ENCODE data around the gene KLHL4. TPM values are rescaled to one million over a fixed set of nuclear protein-coding genes. Genes with fewer than 3 reads are reported as not detected.
"Not testable (repeated sequence)": the region's sequence is repeated elsewhere in the genome, so short reads cannot be mapped to it uniquely, and the experiment has no call there.

KLHL4 gene
- total RNA-seq, 1 donor from 2014 or later = 4.9 TPM

DNA sequence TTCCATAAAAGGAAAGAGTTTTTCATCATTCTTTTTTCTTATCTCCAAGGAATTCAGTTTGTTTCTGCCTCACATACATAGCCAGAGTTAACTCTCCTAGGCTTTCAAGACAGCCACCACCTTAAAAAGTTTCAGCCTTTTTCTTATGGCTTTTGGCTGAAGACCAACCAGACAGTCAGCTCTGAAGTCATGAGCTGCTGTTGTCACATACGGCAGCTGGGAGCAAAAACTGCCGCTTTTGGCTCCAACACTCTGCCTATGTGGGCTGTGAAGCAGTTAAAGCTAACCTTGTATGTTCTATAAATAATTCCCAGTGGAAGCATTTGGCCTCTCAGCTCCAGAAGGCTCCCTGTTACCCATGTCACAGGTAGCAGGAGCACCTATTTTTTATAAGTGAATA is 104.1 kb downstream of the KLHL4 start:
- Mint-ChIP-seq H3K27me3 (ENCODE audit: low read depth) (no peaks in the 10 kb centered on the region), H3K9me3 (no peaks in the 10 kb centered on the region), H3K27ac (peak overlapping the region; percentile 71), H3K4me3 (no peak overlapping the region), H3K4me1 (peaks cover 23% of the 10 kb centered on the region), H3K36me3 (no peaks in the 10 kb centered on the region)
- TF ChIP-seq CTCF (IDR thresholded peaks at IDR 0.05; ENCODE audit: unreplicated experiment) = no peak
- no peak for DNase-seq (ENCODE audit: low spot score in 2 of 2, unreplicated experiment in 2 of 2)

- no peak for DNase-seq (ENCODE audit: low spot score in 2 of 2, unreplicated experiment in 2 of 2)
- TF ChIP-seq CTCF (IDR thresholded peaks at IDR 0.05; ENCODE audit: unreplicated experiment) = no peak
- H3K27ac Mint-ChIP-seq = peak overlapping the region; percentile 64
- H3K27me3 Mint-ChIP-seq (ENCODE audit: low read depth) = no peaks in the 10 kb centered on the region
- H3K9me3 Mint-ChIP-seq = no peaks in the 10 kb centered on the region
- H3K36me3 Mint-ChIP-seq = no peaks in the 10 kb centered on the region
- no peak overlapping the region for H3K4me3 Mint-ChIP-seq
- peaks cover 37% of the 10 kb centered on the region for H3K4me1 Mint-ChIP-seq
Observed at GRCh38 chrX:87626996-87627395, 109.4 kb downstream of the KLHL4 start.

DNA sequence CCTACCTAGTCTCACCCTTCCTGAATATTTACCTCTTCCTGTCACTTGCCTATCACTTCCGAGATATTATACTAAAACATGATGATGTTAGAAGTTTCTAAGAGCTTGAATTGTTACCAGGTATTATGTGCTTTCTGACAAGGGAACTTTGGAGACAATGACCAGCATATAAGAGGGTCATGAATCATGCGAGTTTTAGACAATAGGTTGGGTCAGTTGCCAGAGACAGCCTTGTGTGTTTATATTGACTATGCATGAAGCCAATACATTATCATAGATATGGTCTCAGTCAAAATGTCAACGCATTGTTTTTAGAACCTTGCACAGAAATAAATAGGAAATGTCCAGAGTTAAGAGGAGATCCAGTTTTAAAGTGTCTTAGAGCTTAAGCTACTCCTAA is 116.8 kb downstream of the KLHL4 start:
- H3K27me3 Mint-ChIP-seq (ENCODE audit: low read depth) = no peaks in the 10 kb centered on the region
- H3K9me3 Mint-ChIP-seq = peaks cover 17% of the 10 kb centered on the region
- H3K4me1 Mint-ChIP-seq = peaks cover 5% of the 10 kb centered on the region

GRCh38 chrX:87636533-87636932 is 118.9 kb downstream of the KLHL4 start:
- H3K36me3 Mint-ChIP-seq = peaks cover 2% of the 10 kb centered on the region
- H3K4me3 Mint-ChIP-seq = no peak overlapping the region
- no peaks in the 10 kb centered on the region for H3K4me1 Mint-ChIP-seq
- no peaks in the 10 kb centered on the region for H3K27me3 Mint-ChIP-seq (ENCODE audit: low read depth)
- H3K27ac Mint-ChIP-seq = no peak overlapping the region
- H3K9me3 Mint-ChIP-seq = peaks cover 36% of the 10 kb centered on the region
- no peak for TF ChIP-seq CTCF (IDR thresholded peaks at IDR 0.05; ENCODE audit: unreplicated experiment)
- DNase-seq (ENCODE audit: low spot score in 2 of 2, unreplicated experiment in 2 of 2) = no peak

More for the DNA sequence above, 116.8 kb downstream of the KLHL4 start:
- H3K36me3 Mint-ChIP-seq = no peaks in the 10 kb centered on the region
- H3K27ac Mint-ChIP-seq = no peak overlapping the region
- no peak for DNase-seq (ENCODE audit: low spot score in 2 of 2, unreplicated experiment in 2 of 2)
- H3K4me3 Mint-ChIP-seq = no peak overlapping the region
- TF ChIP-seq CTCF (IDR thresholded peaks at IDR 0.05; ENCODE audit: unreplicated experiment) = no peak

GRCh38 chrX:87641439-87641838 is 123.8 kb downstream of the KLHL4 start:
- H3K27ac Mint-ChIP-seq; H3K36me3 Mint-ChIP-seq; H3K4me1 Mint-ChIP-seq; DNase-seq (ENCODE audit: low spot score in 2 of 2, unreplicated experiment in 2 of 2); H3K4me3 Mint-ChIP-seq; H3K27me3 Mint-ChIP-seq (ENCODE audit: low read depth): not testable (repeated sequence)
- H3K9me3 Mint-ChIP-seq = peaks cover 72% of the 10 kb centered on the region

DNA sequence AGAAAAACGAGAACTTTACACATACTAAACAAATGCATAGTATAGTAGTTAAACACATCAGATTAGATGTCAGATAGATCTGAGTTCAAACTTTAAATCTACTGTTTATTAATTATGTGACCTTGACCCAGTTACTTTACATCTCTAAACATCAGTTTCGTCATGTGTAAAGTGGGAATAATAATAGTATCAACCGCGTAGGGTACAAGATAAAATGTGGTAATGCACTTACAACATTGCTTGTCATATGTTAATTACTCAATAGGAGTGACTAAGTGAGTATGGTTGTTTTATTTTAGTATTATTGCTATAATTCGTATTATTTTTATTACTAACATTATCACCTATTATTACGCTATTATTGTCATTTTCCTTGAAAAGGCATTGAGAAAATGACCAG is 144.2 kb downstream of the KLHL4 start:
- TF ChIP-seq CTCF (IDR thresholded peaks at IDR 0.05; ENCODE audit: unreplicated experiment) = no peak
- no peaks in the 10 kb centered on the region for H3K36me3 Mint-ChIP-seq
- no peaks in the 10 kb centered on the region for H3K9me3 Mint-ChIP-seq
- no peak for DNase-seq (ENCODE audit: low spot score in 2 of 2, unreplicated experiment in 2 of 2)
- H3K4me1 Mint-ChIP-seq = peaks cover 12% of the 10 kb centered on the region
- no peak overlapping the region for H3K27ac Mint-ChIP-seq
- no peak overlapping the region for H3K4me3 Mint-ChIP-seq
- H3K27me3 Mint-ChIP-seq (ENCODE audit: low read depth) = no peaks in the 10 kb centered on the region

Measured in mesothelial cell of epicardium (in vitro differentiated cells).